Activated T-cell treated with anti-CD3 and anti-CD28 coated beads, Interleukin-2, amount 50 U/mL, for 72 hours (primary cell): ENCODE results near the gene DPM3. TPM values are rescaled to one million over a fixed set of nuclear protein-coding genes. Genes with fewer than 3 reads are reported as not detected.
"Not testable (repeated sequence)": the region's sequence is repeated elsewhere in the genome, so short reads cannot be mapped to it uniquely, and the experiment has no call there.

Experiments
- ATAC-seq, 2 donors: fragments of 150-1000 bp; cut with Tn5 transposase; replicated peaks in 1 of 2; 2 replicates each; pipeline ENCODE4 v1.10.0; 2021; ENCODE audit warnings: moderate library complexity in 2 of 2, mild to moderate bottlenecking in 1 of 2
- DNase-seq, 2 donors: peaks; one replicate each; pipeline ENCODE4 v3.0.0; 2021 to 2022; ENCODE audit warnings: mixed read lengths in 1 of 2
- H3K27ac Mint-ChIP-seq: one replicate; pipeline ENCODE4 v1.8.0; 2022; ENCODE audit warnings: mild to moderate bottlenecking, moderate library complexity, mixed read lengths
- H3K27me3 Mint-ChIP-seq: one replicate; pipeline ENCODE4 v1.8.0; 2022; ENCODE audit warnings: low read depth, mixed read lengths
- H3K36me3 Mint-ChIP-seq, 2 donors: one replicate each; pipeline ENCODE4 v1.8.0; 2022; ENCODE audit warnings: mixed read lengths in 2 of 2, mild to moderate bottlenecking in 1 of 2; ENCODE audit not compliant: insufficient read depth in 2 of 2
- H3K4me1 Mint-ChIP-seq: one replicate; pipeline ENCODE4 v1.8.0; 2022; ENCODE audit warnings: low read depth, mixed read lengths
- H3K4me3 Mint-ChIP-seq, 2 donors: one replicate each; pipeline ENCODE4 v1.8.0; 2022; ENCODE audit warnings: mild to moderate bottlenecking in 2 of 2, mixed read lengths in 2 of 2, moderate library complexity in 2 of 2
- H3K9me3 Mint-ChIP-seq, 2 donors: one replicate each; pipeline ENCODE4 v1.8.0; 2022; ENCODE audit warnings: mixed read lengths in 2 of 2
- total RNA-seq, 2 donors: library from RNA; stranded (reverse); gene quantifications; one replicate each; pipeline ENCODE4 v1.2.3, GENCODE V29; 2022

The DPM3 gene
- total RNA-seq = 10 to 100 TPM; 49.4 to 58.9 TPM

GRCh38 chr1:155139895-155140629 lies at the start of gene DPM3:
Gene DPM3 (minus strand): TSS chr1:155140531. CDS start chr1:155140240, 291 bp downstream.
- ATAC-seq (peak; percentile 78 to 79), DNase-seq (peak; percentile 91 to 93)
- H3K4me3 Mint-ChIP-seq = peak within 1 kb of the TSS; percentile 75 to 90
- H3K9me3 Mint-ChIP-seq = no peaks in the 10 kb centered on the region
- H3K4me1 Mint-ChIP-seq = peaks cover 43% of the 10 kb centered on the region
- H3K27ac Mint-ChIP-seq = peak within 1 kb of the TSS; percentile 85
- peaks cover 6 to 10% of the 10 kb centered on the region in 2 donors for H3K36me3 Mint-ChIP-seq
- H3K27me3 Mint-ChIP-seq = no peaks in the 10 kb centered on the region

GRCh38 chr1:155189926-155190325 lies 49.6 kb upstream of the DPM3 start:
- ATAC-seq, DNase-seq, H3K4me3 Mint-ChIP-seq, H3K9me3 Mint-ChIP-seq, H3K27ac Mint-ChIP-seq, H3K36me3 Mint-ChIP-seq, H3K27me3 Mint-ChIP-seq: not testable (repeated sequence)
- peaks cover 23% of the 10 kb centered on the region for H3K4me1 Mint-ChIP-seq

- Mint-ChIP-seq H3K36me3 (no peaks in the 10 kb centered on the region), H3K4me3 (no peak overlapping the region), H3K4me1 (peaks cover 12% of the 10 kb centered on the region), H3K9me3 (no peaks in the 10 kb centered on the region), H3K27ac (no peak overlapping the region), H3K27me3 (no peaks in the 10 kb centered on the region)
- ATAC-seq = no peak
- DNase-seq = no peak
These were observed 47.9 kb upstream of the DPM3 start for GRCh38 chr1:155188268-155188667.

- H3K27ac Mint-ChIP-seq = no peak overlapping the region
- ATAC-seq = no peak
- H3K4me3 Mint-ChIP-seq = no peak overlapping the region
These were observed 47.1 kb upstream of the DPM3 start for GRCh38 chr1:155187456-155187891.

GRCh38 chr1:155186794-155187455 lies 46.6 kb upstream of the DPM3 start:
- H3K4me1 Mint-ChIP-seq = no peaks in the 10 kb centered on the region
- no peak overlapping the region for H3K4me3 Mint-ChIP-seq
- DNase-seq (no peak), ATAC-seq (no peak)
- no peaks in the 10 kb centered on the region for H3K9me3 Mint-ChIP-seq
- H3K27ac Mint-ChIP-seq = no peak overlapping the region
- no peaks in the 10 kb centered on the region for H3K36me3 Mint-ChIP-seq
- H3K27me3 Mint-ChIP-seq = no peaks in the 10 kb centered on the region

More at GRCh38 chr1:155187456-155187891, 47.1 kb upstream of the DPM3 start:
- DNase-seq = no peak
- Mint-ChIP-seq H3K4me1 (peaks cover 4% of the 10 kb centered on the region), H3K9me3 (no peaks in the 10 kb centered on the region), H3K27me3 (no peaks in the 10 kb centered on the region), H3K36me3 (no peaks in the 10 kb centered on the region)

- H3K27me3 Mint-ChIP-seq = no peaks in the 10 kb centered on the region
- ATAC-seq = peak; percentile 20 to 22
- H3K27ac Mint-ChIP-seq = no peak overlapping the region
- H3K9me3 Mint-ChIP-seq = no peaks in the 10 kb centered on the region
- H3K36me3 Mint-ChIP-seq = no peaks in the 10 kb centered on the region
- H3K4me3 Mint-ChIP-seq = no peak overlapping the region
- no peak for DNase-seq
- H3K4me1 Mint-ChIP-seq = no peaks in the 10 kb centered on the region
These were observed 45.9 kb upstream of the DPM3 start for GRCh38 chr1:155186067-155186793.

GRCh38 chr1:155185783-155186066 lies 45.4 kb upstream of the DPM3 start:
- Mint-ChIP-seq H3K9me3 (no peaks in the 10 kb centered on the region), H3K27ac (no peak overlapping the region), H3K27me3 (no peaks in the 10 kb centered on the region), H3K4me3 (no peak overlapping the region), H3K4me1 (no peaks in the 10 kb centered on the region), H3K36me3 (no peaks in the 10 kb centered on the region)
- DNase-seq (no peak), ATAC-seq (peak in 1 of 2 donors; percentile 11)

GRCh38 chr1:155184835-155185782 lies 44.8 kb upstream of the DPM3 start:
- no peak for DNase-seq
- peak in 1 of 2 donors; percentile 19 for ATAC-seq
- no peak overlapping the region for H3K27ac Mint-ChIP-seq
- H3K4me3 Mint-ChIP-seq = no peak overlapping the region
- H3K4me1 Mint-ChIP-seq = no peaks in the 10 kb centered on the region
- no peaks in the 10 kb centered on the region for H3K36me3 Mint-ChIP-seq
- H3K27me3 Mint-ChIP-seq = no peaks in the 10 kb centered on the region
- no peaks in the 10 kb centered on the region for H3K9me3 Mint-ChIP-seq

GRCh38 chr1:155184351-155184811 lies 44.0 kb upstream of the DPM3 start:
- H3K36me3 Mint-ChIP-seq = peaks cover 0 to 2% of the 10 kb centered on the region in 2 donors
- no peaks in the 10 kb centered on the region for H3K9me3 Mint-ChIP-seq
- H3K4me1 Mint-ChIP-seq = no peaks in the 10 kb centered on the region
- DNase-seq = no peak
- H3K4me3 Mint-ChIP-seq = no peak overlapping the region
- H3K27ac Mint-ChIP-seq = no peak overlapping the region
- no peak for ATAC-seq
- H3K27me3 Mint-ChIP-seq = no peaks in the 10 kb centered on the region

GRCh38 chr1:155183775-155184221 lies 43.5 kb upstream of the DPM3 start:
- Mint-ChIP-seq H3K36me3 (peaks cover 0 to 3% of the 10 kb centered on the region in 2 donors), H3K4me1 (no peaks in the 10 kb centered on the region), H3K9me3 (no peaks in the 10 kb centered on the region), H3K4me3 (no peak overlapping the region), H3K27ac (no peak overlapping the region), H3K27me3 (no peaks in the 10 kb centered on the region)
- ATAC-seq = no peak
- DNase-seq = no peak

GRCh38 chr1:155182052-155182550 lies 41.8 kb upstream of the DPM3 start:
- no peak for DNase-seq
- H3K27ac Mint-ChIP-seq = no peak overlapping the region
- peaks cover 0 to 4% of the 10 kb centered on the region in 2 donors for H3K36me3 Mint-ChIP-seq
- no peaks in the 10 kb centered on the region for H3K9me3 Mint-ChIP-seq
- H3K4me1 Mint-ChIP-seq = no peaks in the 10 kb centered on the region
- H3K27me3 Mint-ChIP-seq = no peaks in the 10 kb centered on the region
- H3K4me3 Mint-ChIP-seq = no peak overlapping the region
- ATAC-seq = no peak

- H3K27me3 Mint-ChIP-seq = no peaks in the 10 kb centered on the region
- peaks cover 5% of the 10 kb centered on the region for H3K4me1 Mint-ChIP-seq
- no peak for DNase-seq
- no peak for ATAC-seq
- H3K9me3 Mint-ChIP-seq = no peaks in the 10 kb centered on the region
- no peak overlapping the region for H3K4me3 Mint-ChIP-seq
- H3K36me3 Mint-ChIP-seq = peaks cover 0 to 4% of the 10 kb centered on the region in 2 donors
- H3K27ac Mint-ChIP-seq = no peak overlapping the region
These were observed 41.2 kb upstream of the DPM3 start for GRCh38 chr1:155181371-155182051.
